ENCODE measurements around the gene SLC35F1.

Gene SLC35F1

GRCh38 chr6:118353564-118353963, 446.5 kb downstream of the SLC35F1 start:
- Histone ChIP-seq H3K4me3 (replicated peaks; ENCODE audit: insufficient read depth, low read length) (no peak overlapping the region), H3K27ac (replicated peaks) (no peak overlapping the region), H3K27me3 (ENCODE audit: insufficient read depth, poor library complexity, severe bottlenecking) (no peaks in the 10 kb centered on the region)
- no peak for TF ChIP-seq SPI1 (IDR thresholded peaks at IDR 0.05; ENCODE audit: borderline replicate concordance, low read depth)
- TF ChIP-seq POLR2AphosphoS5 (IDR thresholded peaks at IDR 0.05; ENCODE audit: low read depth): no peak
- no peak for TF ChIP-seq REST (IDR thresholded peaks at IDR 0.05; ENCODE audit: insufficient replicate concordance, low read depth)
- DNase-seq (ENCODE audit: low read depth in 1 of 2, low spot score in 1 of 2): no peak

- no peak for DNase-seq (ENCODE audit: low read depth in 1 of 2, low spot score in 1 of 2)
- Histone ChIP-seq H3K27ac (replicated peaks) (no peak overlapping the region), H3K27me3 (ENCODE audit: insufficient read depth, poor library complexity, severe bottlenecking) (no peaks in the 10 kb centered on the region), H3K4me3 (replicated peaks; ENCODE audit: insufficient read depth, low read length) (no peak overlapping the region)
- TF ChIP-seq SPI1 (IDR thresholded peaks at IDR 0.05; ENCODE audit: borderline replicate concordance, low read depth): no peak
- no peak for TF ChIP-seq CTCF (IDR thresholded peaks at IDR 0.05; ENCODE audit: insufficient read depth, low read length)
- TF ChIP-seq REST (IDR thresholded peaks at IDR 0.05; ENCODE audit: insufficient replicate concordance, low read depth): no peak
- no peak for TF ChIP-seq POLR2AphosphoS5 (IDR thresholded peaks at IDR 0.05; ENCODE audit: low read depth)
- no peak for TF ChIP-seq GABPA (IDR thresholded peaks at IDR 0.05; ENCODE audit: low read depth)
Measured at GRCh38 chr6:118354641-118355040, 447.6 kb downstream of the SLC35F1 start.

GRCh38 chr6:118356054-118356453, 449.0 kb downstream of the SLC35F1 start:
- H3K27me3 ChIP-seq (ENCODE audit: insufficient read depth, poor library complexity, severe bottlenecking): no peaks in the 10 kb centered on the region
- DNase-seq (ENCODE audit: low read depth in 1 of 2, low spot score in 1 of 2): no peak
- no peak overlapping the region for H3K4me3 ChIP-seq (replicated peaks; ENCODE audit: insufficient read depth, low read length)
- no peak overlapping the region for H3K27ac ChIP-seq (replicated peaks)
- TF ChIP-seq SPI1 (IDR thresholded peaks at IDR 0.05; ENCODE audit: borderline replicate concordance, low read depth) (no peak), CTCF (IDR thresholded peaks at IDR 0.05; ENCODE audit: insufficient read depth, low read length) (no peak), GABPA (IDR thresholded peaks at IDR 0.05; ENCODE audit: low read depth) (no peak), POLR2AphosphoS5 (IDR thresholded peaks at IDR 0.05; ENCODE audit: low read depth) (no peak), REST (IDR thresholded peaks at IDR 0.05; ENCODE audit: insufficient replicate concordance, low read depth) (no peak)

Data from HL-60 (cell line).